Measurements from ENCODE around the gene VPS37D.
A peak's percentile ranks its signal among the peaks of the same experiment; 100 is the strongest.
"Not testable (repeated sequence)": the region's sequence is repeated elsewhere in the genome, so short reads cannot be mapped to it uniquely, and the experiment has no call there.

Gene VPS37D

GRCh38 chr7:73667344-73668102, at the start of gene VPS37D:
TSS of gene VPS37D (plus strand) at chr7:73667831. CDS start at chr7:73667959, 128 bp downstream.
- TF ChIP-seq CTCF (IDR thresholded peaks at IDR 0.05; ENCODE audit: low read depth, low read length, missing control alignments), result peak; percentile 50
- peak within 1 kb of the TSS; percentile 50 for H3K4me3 ChIP-seq (replicated peaks; ENCODE audit: low read depth, low read length)
- DNase-seq (ENCODE audit: extremely low read depth, low read depth), result peak; percentile 42

GRCh38 chr7:73618538-73618937, 49.1 kb upstream of the VPS37D start:
- no peak for TF ChIP-seq CTCF (IDR thresholded peaks at IDR 0.05; ENCODE audit: low read depth, low read length, missing control alignments)
- DNase-seq (ENCODE audit: extremely low read depth, low read depth), result no peak
- no peak overlapping the region for H3K4me3 ChIP-seq (replicated peaks; ENCODE audit: low read depth, low read length)

- not testable (repeated sequence) for H3K4me3 ChIP-seq (replicated peaks; ENCODE audit: low read depth, low read length); DNase-seq (ENCODE audit: extremely low read depth, low read depth)
Measured at GRCh38 chr7:73619394-73619793, 48.2 kb upstream of the VPS37D start.

- DNase-seq (ENCODE audit: extremely low read depth, low read depth), result no peak
- no peak for TF ChIP-seq CTCF (IDR thresholded peaks at IDR 0.05; ENCODE audit: low read depth, low read length, missing control alignments)
Measured at GRCh38 chr7:73621168-73622063, 46.2 kb upstream of the VPS37D start.

GRCh38 chr7:73622527-73622908, 45.1 kb upstream of the VPS37D start:
- no peak for DNase-seq (ENCODE audit: extremely low read depth, low read depth)
- no peak overlapping the region for H3K4me3 ChIP-seq (replicated peaks; ENCODE audit: low read depth, low read length)
- no peak for TF ChIP-seq CTCF (IDR thresholded peaks at IDR 0.05; ENCODE audit: low read depth, low read length, missing control alignments)

More at GRCh38 chr7:73621168-73622063, 46.2 kb upstream of the VPS37D start:
- H3K4me3 ChIP-seq (replicated peaks; ENCODE audit: low read depth, low read length), result no peak overlapping the region

- no peak for DNase-seq (ENCODE audit: extremely low read depth, low read depth)
- no peak overlapping the region for H3K4me3 ChIP-seq (replicated peaks; ENCODE audit: low read depth, low read length)
- TF ChIP-seq CTCF (IDR thresholded peaks at IDR 0.05; ENCODE audit: low read depth, low read length, missing control alignments), result no peak
Measured at GRCh38 chr7:73622909-73623797, 44.5 kb upstream of the VPS37D start.
